WTC11 (cell line): Measurements from ENCODE around the gene CDH3. TPM values are rescaled to one million over a fixed set of nuclear protein-coding genes. Genes with fewer than 3 reads are reported as not detected.

Experiments
- ATAC-seq: fragments of 200-7000 bp; cut with Tn5 transposase; 2 replicates; pipeline ENCODE4 v1.10.0; 2021; ENCODE audit warnings: mild to moderate bottlenecking, moderate library complexity
- CTCF ChIA-PET: fragments of 300-600 bp; sonication (Branson Sonifier 250); formaldehyde crosslinking; loops from one replicate; lab custom pipeline; 2021; ENCODE audit warnings: antibody characterized with exemption; lab: Charles Lee
- POLR2A ChIA-PET: fragments of 350-600 bp; sonication (Branson Sonifier 250); formaldehyde crosslinking; loops from one replicate; lab custom pipeline; 2021; ENCODE audit warnings: antibody characterized with exemption; lab: Charles Lee
- DNase-seq: peaks from one replicate; pipeline ENCODE4 v3.0.0; 2021; ENCODE audit warnings: low spot score
- H3K27ac Mint-ChIP-seq: 2 replicates; pipeline ENCODE4 v1.8.0; 2021; ENCODE audit warnings: mixed read lengths
- H3K27me3 Mint-ChIP-seq: 2 replicates; pipeline ENCODE4 v1.8.0; 2021; ENCODE audit warnings: low read depth, mild to moderate bottlenecking, moderate library complexity, mixed read lengths
- H3K36me3 Mint-ChIP-seq: 2 replicates; pipeline ENCODE4 v1.8.0; 2021; ENCODE audit warnings: mixed read lengths
- H3K4me1 Mint-ChIP-seq: 2 replicates; pipeline ENCODE4 v1.8.0; 2022; ENCODE audit warnings: mixed read lengths
- H3K4me3 Mint-ChIP-seq: 2 replicates; pipeline ENCODE4 v1.8.0; 2021; ENCODE audit warnings: mild to moderate bottlenecking, moderate library complexity, mixed read lengths
- H3K9me3 Mint-ChIP-seq: 2 replicates; pipeline ENCODE4 v1.8.0; 2021; ENCODE audit warnings: mixed read lengths
- ATF6 ChIP-seq: sonication (generic); formaldehyde crosslinking; IDR thresholded peaks from 2 replicates; pipeline ENCODE4 v1.8.1; 2023; ENCODE audit warnings: mild to moderate bottlenecking, missing genetic modification reagents
- JAZF1 ChIP-seq: fragments of 250-450 bp; sonication (Bioruptor Pico); IDR thresholded peaks from 2 replicates; pipeline ENCODE4 v1.9.0; 2021; ENCODE audit warnings: moderate library complexity, mild to moderate bottlenecking, inconsistent platforms
- MXD4 ChIP-seq: fragments of 250-450 bp; sonication (Bioruptor Pico); IDR thresholded peaks from 2 replicates; pipeline ENCODE4 v1.8.0; 2021; ENCODE audit warnings: mild to moderate bottlenecking, moderate library complexity, borderline replicate concordance
- NR3C1 ChIP-seq: sonication (generic); formaldehyde crosslinking; conservative IDR thresholded peaks from 2 replicates; pipeline ENCODE4 v1.8.1; 2023; ENCODE audit warnings: low read depth, mild to moderate bottlenecking, missing genetic modification reagents
- OVOL2 ChIP-seq: fragments of 250-450 bp; sonication (Bioruptor Pico); IDR thresholded peaks from 2 replicates; pipeline ENCODE4 v1.9.0; 2021; ENCODE audit warnings: mild to moderate bottlenecking, borderline replicate concordance
- SP1 ChIP-seq: sonication (generic); formaldehyde crosslinking; conservative IDR thresholded peaks from 2 replicates; pipeline ENCODE4 v1.8.1; 2022; ENCODE audit warnings: missing genetic modification reagents
- STAT6 ChIP-seq: sonication (generic); formaldehyde crosslinking; conservative IDR thresholded peaks from 2 replicates; pipeline ENCODE4 v1.8.1; 2023; ENCODE audit warnings: mild to moderate bottlenecking, low read depth, missing genetic modification reagents, moderate library complexity
- TCF7 ChIP-seq: sonication (generic); formaldehyde crosslinking; IDR thresholded peaks from 2 replicates; pipeline ENCODE4 v1.8.0; 2022; ENCODE audit warnings: mild to moderate bottlenecking, low read depth, missing genetic modification reagents, moderate library complexity
- TEAD1 ChIP-seq: sonication (generic); formaldehyde crosslinking; IDR thresholded peaks from 2 replicates; pipeline ENCODE4 v1.8.0; 2022; ENCODE audit warnings: mild to moderate bottlenecking, missing genetic modification reagents
- ZNF121 ChIP-seq: sonication (generic); formaldehyde crosslinking; IDR thresholded peaks from 2 replicates; pipeline ENCODE4 v1.8.0; 2023; ENCODE audit warnings: missing genetic modification reagents
- ZNF263 ChIP-seq: sonication (generic); formaldehyde crosslinking; IDR thresholded peaks from 2 replicates; pipeline ENCODE4 v1.8.1; 2022; ENCODE audit warnings: low read depth, mild to moderate bottlenecking, moderate library complexity, missing genetic modification reagents
- ZNF671 ChIP-seq: fragments of 250-450 bp; sonication (Bioruptor Pico); IDR thresholded peaks from 2 replicates; pipeline ENCODE4 v1.8.0; 2021; ENCODE audit warnings: mild to moderate bottlenecking
- total RNA-seq: library from RNA; stranded (reverse); gene quantifications from 3 replicates; pipeline ENCODE4 v1.2.3, GENCODE V29; 2021
- TF ChIP-seq, protein P1 (sequence below): sonication (generic); formaldehyde crosslinking; IDR thresholded peaks from 2 replicates; pipeline ENCODE4 v1.8.1; 2023; ENCODE audit warnings: mild to moderate bottlenecking, moderate library complexity, missing genetic modification reagents
- TF ChIP-seq, protein P2 (sequence below): sonication (generic); formaldehyde crosslinking; IDR thresholded peaks from 2 replicates; pipeline ENCODE4 v1.8.1; 2022; ENCODE audit warnings: mild to moderate bottlenecking, moderate library complexity, missing genetic modification reagents
- TF ChIP-seq, protein P3 (sequence below): fragments of 250-450 bp; sonication (Bioruptor Pico); IDR thresholded peaks from 2 replicates; pipeline ENCODE4 v1.8.0; 2021; ENCODE audit warnings: mild to moderate bottlenecking
- TF ChIP-seq, protein P4 (sequence below): fragments of 250-450 bp; sonication (Bioruptor Pico); IDR thresholded peaks from 2 replicates; pipeline ENCODE4 v1.9.0; 2021; ENCODE audit warnings: mild to moderate bottlenecking, borderline replicate concordance
- TF ChIP-seq, protein P5 (sequence below): fragments of 250-450 bp; sonication (Bioruptor Pico); IDR thresholded peaks from 2 replicates; pipeline ENCODE4 v1.9.0; 2021; ENCODE audit warnings: mild to moderate bottlenecking
- TF ChIP-seq, protein P6 (sequence below): sonication (generic); formaldehyde crosslinking; IDR thresholded peaks from 2 replicates; pipeline ENCODE4 v1.8.1; 2022; ENCODE audit warnings: missing genetic modification reagents, borderline replicate concordance

The CDH3 gene
- total RNA-seq, 1 experiment from 2014 or later, result 128 TPM

GRCh38 chr16:68724797-68725196, 79.7 kb downstream of the CDH3 start (continued):
- TF ChIP-seq, protein P1, sequence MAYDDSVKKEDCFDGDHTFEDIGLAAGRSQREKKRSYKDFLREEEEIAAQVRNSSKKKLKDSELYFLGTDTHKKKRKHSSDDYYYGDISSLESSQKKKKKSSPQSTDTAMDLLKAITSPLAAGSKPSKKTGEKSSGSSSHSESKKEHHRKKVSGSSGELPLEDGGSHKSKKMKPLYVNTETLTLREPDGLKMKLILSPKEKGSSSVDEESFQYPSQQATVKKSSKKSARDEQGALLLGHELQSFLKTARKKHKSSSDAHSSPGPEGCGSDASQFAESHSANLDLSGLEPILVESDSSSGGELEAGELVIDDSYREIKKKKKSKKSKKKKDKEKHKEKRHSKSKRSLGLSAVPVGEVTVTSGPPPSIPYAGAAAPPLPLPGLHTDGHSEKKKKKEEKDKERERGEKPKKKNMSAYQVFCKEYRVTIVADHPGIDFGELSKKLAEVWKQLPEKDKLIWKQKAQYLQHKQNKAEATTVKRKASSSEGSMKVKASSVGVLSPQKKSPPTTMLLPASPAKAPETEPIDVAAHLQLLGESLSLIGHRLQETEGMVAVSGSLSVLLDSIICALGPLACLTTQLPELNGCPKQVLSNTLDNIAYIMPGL (CRISPR knock-in tag), result no peak
- TF ChIP-seq, protein P2, sequence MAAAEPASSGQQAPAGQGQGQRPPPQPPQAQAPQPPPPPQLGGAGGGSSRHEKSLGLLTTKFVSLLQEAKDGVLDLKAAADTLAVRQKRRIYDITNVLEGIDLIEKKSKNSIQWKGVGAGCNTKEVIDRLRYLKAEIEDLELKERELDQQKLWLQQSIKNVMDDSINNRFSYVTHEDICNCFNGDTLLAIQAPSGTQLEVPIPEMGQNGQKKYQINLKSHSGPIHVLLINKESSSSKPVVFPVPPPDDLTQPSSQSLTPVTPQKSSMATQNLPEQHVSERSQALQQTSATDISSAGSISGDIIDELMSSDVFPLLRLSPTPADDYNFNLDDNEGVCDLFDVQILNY (CRISPR knock-in tag), result no peak

GRCh38 chr16:68728523-68728922, 83.4 kb downstream of the CDH3 start:
- ATAC-seq, result no peak
- POLR2A ChIA-PET, result no interaction called here
- TF ChIP-seq ZNF671 (CRISPR knock-in tag) (no peak), TEAD1 (no peak), STAT6 (no peak), ATF6 (no peak), NR3C1 (CRISPR knock-in tag) (no peak), TCF7 (CRISPR knock-in tag) (no peak), OVOL2 (CRISPR knock-in tag) (no peak), MXD4 (no peak), JAZF1 (CRISPR knock-in tag) (no peak), ZNF121 (CRISPR knock-in tag) (no peak), SP1 (CRISPR knock-in tag) (no peak), ZNF263 (CRISPR knock-in tag) (no peak)
- TF ChIP-seq, protein P1 (CRISPR knock-in tag), result no peak
- TF ChIP-seq, protein P3, sequence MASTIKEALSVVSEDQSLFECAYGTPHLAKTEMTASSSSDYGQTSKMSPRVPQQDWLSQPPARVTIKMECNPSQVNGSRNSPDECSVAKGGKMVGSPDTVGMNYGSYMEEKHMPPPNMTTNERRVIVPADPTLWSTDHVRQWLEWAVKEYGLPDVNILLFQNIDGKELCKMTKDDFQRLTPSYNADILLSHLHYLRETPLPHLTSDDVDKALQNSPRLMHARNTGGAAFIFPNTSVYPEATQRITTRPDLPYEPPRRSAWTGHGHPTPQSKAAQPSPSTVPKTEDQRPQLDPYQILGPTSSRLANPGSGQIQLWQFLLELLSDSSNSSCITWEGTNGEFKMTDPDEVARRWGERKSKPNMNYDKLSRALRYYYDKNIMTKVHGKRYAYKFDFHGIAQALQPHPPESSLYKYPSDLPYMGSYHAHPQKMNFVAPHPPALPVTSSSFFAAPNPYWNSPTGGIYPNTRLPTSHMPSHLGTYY (CRISPR knock-in tag), result no peak
- TF ChIP-seq, protein P4, sequence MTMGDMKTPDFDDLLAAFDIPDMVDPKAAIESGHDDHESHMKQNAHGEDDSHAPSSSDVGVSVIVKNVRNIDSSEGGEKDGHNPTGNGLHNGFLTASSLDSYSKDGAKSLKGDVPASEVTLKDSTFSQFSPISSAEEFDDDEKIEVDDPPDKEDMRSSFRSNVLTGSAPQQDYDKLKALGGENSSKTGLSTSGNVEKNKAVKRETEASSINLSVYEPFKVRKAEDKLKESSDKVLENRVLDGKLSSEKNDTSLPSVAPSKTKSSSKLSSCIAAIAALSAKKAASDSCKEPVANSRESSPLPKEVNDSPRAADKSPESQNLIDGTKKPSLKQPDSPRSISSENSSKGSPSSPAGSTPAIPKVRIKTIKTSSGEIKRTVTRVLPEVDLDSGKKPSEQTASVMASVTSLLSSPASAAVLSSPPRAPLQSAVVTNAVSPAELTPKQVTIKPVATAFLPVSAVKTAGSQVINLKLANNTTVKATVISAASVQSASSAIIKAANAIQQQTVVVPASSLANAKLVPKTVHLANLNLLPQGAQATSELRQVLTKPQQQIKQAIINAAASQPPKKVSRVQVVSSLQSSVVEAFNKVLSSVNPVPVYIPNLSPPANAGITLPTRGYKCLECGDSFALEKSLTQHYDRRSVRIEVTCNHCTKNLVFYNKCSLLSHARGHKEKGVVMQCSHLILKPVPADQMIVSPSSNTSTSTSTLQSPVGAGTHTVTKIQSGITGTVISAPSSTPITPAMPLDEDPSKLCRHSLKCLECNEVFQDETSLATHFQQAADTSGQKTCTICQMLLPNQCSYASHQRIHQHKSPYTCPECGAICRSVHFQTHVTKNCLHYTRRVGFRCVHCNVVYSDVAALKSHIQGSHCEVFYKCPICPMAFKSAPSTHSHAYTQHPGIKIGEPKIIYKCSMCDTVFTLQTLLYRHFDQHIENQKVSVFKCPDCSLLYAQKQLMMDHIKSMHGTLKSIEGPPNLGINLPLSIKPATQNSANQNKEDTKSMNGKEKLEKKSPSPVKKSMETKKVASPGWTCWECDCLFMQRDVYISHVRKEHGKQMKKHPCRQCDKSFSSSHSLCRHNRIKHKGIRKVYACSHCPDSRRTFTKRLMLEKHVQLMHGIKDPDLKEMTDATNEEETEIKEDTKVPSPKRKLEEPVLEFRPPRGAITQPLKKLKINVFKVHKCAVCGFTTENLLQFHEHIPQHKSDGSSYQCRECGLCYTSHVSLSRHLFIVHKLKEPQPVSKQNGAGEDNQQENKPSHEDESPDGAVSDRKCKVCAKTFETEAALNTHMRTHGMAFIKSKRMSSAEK, result no peak
- TF ChIP-seq, protein P5, sequence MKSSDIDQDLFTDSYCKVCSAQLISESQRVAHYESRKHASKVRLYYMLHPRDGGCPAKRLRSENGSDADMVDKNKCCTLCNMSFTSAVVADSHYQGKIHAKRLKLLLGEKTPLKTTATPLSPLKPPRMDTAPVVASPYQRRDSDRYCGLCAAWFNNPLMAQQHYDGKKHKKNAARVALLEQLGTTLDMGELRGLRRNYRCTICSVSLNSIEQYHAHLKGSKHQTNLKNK, result no peak
- TF ChIP-seq, protein P6, sequence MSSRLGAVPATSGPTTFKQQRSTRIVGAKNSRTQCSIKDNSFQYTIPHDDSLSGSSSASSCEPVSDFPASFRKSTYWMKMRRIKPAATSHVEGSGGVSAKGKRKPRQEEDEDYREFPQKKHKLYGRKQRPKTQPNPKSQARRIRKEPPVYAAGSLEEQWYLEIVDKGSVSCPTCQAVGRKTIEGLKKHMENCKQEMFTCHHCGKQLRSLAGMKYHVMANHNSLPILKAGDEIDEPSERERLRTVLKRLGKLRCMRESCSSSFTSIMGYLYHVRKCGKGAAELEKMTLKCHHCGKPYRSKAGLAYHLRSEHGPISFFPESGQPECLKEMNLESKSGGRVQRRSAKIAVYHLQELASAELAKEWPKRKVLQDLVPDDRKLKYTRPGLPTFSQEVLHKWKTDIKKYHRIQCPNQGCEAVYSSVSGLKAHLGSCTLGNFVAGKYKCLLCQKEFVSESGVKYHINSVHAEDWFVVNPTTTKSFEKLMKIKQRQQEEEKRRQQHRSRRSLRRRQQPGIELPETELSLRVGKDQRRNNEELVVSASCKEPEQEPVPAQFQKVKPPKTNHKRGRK, result no peak

More at GRCh38 chr16:68728523-68728922, 83.4 kb downstream of the CDH3 start:
- H3K4me1 Mint-ChIP-seq, result peaks cover 19% of the 10 kb centered on the region
- no peak overlapping the region for H3K4me3 Mint-ChIP-seq
- H3K27me3 Mint-ChIP-seq, result no peaks in the 10 kb centered on the region
- no peak for DNase-seq
- peak overlapping the region; percentile 44; the same call in 1 of the 2 replicates for H3K27ac Mint-ChIP-seq
- no peaks in the 10 kb centered on the region for H3K9me3 Mint-ChIP-seq
- H3K36me3 Mint-ChIP-seq, result no peaks in the 10 kb centered on the region
- CTCF ChIA-PET, result no interaction called here
